Kasumi-1 (cell line): ENCODE measurements around the gene MCEMP1.

Experiments used
- DNase-seq, 2 experiments: peaks; one replicate each; lab custom pipeline; 2025; lab: John Stamatoyannopoulos, UW

Gene MCEMP1

DNA sequence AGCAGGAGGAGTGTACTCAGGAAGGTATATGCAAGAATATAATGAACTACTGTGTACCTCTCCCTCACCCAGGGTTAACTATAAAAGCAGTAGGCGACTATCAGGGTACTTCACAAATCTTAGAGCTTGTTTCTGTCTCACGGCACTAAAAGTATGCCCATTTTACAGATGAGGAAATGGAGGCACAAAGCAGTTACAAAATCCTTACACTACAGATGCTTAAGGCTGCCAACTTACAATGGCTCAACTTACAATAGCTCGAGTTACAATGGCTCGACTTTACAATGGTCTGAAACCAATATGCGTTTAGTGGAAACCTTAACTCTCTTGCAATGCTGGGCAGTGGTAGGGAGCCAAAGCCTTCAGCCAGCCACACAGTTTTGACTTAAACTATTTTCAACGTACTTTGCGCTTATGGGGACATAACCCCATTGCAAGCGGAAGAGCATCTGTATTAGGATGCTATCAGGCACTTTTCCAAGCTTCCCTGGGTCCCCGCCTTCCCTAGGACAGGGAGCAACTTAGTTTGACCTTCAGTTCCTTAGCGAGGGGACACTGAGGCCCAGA is 20.9 kb downstream of the MCEMP1 start:
- DNase-seq = no peak

DNA sequence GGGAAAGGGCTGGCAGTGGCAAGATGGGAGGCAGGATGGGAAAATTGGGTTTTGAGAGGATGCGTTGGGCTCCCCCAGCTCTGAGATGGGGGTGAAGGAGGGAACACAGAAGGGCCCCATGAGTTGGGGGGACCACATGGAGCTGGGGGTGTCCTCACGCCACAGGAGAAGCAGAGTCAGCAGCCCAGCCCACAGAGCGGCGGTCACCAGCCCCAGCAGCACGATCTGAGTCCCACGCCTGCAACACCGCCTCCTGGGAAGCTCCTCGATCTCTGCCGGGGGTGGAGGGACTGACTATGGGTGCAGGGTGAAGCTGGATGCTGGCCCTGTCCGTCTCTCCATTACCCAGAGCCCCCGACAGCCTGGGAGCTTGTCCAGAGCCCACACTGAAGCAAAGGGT is 21.7 kb downstream of the MCEMP1 start:
- no peak for DNase-seq

- DNase-seq = no peak
Observed at GRCh38 chr19:7699003-7699402, 22.1 kb downstream of the MCEMP1 start.

DNA sequence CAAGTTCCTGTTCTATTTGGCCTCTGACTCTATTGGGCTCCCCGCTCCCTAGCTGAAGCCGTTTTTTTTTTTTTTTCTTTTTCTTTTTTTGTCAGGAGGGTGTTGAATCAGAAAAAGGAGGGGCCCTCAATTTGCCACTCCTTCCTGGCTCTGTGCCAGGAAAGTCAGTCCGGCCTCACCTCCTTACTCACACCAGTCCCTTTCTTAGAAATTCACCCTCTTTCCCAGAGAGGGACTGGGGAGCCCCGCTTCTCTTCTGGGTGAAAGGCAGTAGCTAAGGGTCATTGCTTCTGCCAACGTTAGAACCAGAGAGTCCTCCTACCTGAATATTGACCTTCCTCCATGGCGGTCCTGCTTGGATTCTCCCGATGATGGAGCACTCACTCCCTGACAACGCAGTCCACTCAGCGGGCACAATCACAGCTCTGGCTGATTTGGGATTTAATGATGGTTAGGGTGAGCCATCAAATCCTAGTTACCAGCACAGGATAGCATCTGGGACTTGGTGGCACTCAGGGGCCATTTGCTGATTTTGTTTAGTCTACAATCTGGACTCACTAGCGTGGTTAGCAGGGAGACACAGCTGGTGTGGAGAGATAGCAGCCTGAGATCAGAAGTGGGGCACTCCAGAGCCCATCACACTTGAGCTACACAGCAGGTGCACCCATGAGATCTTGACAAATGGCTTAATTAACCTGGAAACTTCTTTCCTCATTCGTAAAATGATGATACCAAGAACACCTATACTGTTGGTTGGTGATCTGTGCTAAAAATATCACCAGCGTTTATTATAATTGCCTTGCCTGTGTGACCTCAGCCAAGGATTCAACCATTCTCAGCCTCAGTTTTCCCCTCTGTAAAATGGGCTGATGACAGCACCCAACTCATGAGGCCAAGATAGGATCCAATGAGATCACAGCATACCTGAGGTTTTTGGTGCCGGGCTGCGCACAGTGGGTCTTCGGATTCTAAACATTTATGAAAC is 22.8 kb downstream of the MCEMP1 start:
- no peak for DNase-seq

DNA sequence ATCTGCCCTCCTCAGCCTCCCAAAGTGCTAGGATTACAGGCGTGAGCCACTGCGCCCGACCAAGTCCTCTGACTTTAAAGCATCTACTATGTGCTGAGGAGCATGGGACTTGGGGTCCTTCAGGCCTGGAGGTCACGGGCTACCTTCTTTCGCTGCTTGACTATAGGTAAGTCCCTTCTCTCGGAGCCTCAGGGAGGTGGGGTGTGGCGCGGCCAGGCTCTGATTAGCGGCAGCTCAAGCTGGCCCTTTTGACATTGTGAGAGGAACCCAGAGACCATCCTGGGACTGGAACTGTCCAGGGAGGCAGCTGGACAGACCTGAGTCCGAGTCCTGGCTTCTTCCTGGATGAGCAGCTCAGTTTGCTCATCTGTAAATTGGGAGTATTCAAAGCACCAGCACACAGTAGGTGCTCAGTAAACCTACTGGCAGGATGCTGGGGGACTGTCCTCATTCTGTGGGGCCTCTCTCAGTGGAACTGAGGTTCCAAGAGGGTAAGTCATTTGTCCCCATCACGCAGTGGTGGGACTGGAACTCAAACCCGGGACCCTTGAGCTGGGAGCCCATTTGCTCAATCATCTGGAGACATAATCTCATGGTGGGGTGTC is 24.3 kb downstream of the MCEMP1 start:
- no peak for DNase-seq

DNA sequence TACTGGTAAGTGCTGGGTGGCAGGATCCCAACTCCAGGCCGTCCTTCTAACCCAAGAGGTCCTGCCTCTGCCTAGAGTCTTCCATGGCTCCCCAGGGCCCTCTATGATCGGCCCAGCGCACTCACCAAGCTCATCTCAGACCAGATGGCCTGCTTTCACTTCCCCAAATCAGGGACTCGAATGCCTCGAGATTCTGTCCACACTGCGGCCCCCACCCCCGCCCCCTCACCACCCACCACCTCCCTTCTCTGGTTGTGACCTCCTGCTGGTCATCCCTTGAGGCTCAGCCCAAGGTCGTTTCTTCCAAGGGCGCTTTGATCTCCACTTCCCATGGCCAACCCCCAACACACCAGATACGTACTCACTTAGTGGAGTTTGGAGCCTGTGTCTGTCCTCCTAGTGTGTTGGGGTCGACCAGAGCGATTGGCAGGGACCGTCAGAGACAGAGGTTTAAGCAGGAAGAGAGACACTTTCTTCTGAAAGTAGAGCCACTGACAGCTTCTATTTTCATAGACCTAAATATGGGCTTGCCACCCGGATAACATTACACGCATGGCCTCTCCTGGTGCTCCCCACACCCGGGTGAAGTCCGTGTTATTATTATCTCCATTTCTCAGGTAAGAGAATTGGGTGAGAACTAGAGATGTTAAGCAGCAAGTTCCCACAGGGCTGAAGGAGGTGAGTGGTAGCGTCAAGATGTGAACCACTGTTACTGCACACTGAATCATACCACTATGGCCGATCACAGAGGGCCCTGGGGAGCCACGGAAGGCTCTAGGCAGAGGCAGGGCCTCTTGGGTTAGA is 25.0 kb downstream of the MCEMP1 start, which contains the start of gene FCER2:
Gene FCER2 (minus strand): TSS at position 478 of the 804 bp plus-strand sequence. CDS start 2,371 bp downstream, outside the sequence.
- no peak for DNase-seq

DNA sequence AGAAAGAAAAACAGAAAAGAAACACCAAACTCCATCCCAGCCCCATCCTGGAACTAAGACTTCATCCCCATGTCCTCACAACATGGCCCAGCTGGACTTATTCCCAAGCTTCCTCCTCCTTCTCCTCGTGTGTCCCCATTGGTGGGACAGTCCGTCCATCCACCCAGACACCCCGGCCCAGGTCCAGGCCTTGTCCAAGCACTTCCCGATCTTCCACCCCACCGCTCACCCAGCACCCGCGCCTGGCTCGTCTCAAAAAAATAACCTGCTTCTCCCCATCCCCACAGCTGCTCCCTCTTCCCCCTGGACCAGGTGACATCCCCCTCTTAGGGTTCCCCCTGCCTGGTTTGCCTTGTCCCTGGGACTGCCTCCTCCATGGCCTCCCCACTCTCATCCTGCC is 26.4 kb downstream of the MCEMP1 start:
- no peak for DNase-seq

DNA sequence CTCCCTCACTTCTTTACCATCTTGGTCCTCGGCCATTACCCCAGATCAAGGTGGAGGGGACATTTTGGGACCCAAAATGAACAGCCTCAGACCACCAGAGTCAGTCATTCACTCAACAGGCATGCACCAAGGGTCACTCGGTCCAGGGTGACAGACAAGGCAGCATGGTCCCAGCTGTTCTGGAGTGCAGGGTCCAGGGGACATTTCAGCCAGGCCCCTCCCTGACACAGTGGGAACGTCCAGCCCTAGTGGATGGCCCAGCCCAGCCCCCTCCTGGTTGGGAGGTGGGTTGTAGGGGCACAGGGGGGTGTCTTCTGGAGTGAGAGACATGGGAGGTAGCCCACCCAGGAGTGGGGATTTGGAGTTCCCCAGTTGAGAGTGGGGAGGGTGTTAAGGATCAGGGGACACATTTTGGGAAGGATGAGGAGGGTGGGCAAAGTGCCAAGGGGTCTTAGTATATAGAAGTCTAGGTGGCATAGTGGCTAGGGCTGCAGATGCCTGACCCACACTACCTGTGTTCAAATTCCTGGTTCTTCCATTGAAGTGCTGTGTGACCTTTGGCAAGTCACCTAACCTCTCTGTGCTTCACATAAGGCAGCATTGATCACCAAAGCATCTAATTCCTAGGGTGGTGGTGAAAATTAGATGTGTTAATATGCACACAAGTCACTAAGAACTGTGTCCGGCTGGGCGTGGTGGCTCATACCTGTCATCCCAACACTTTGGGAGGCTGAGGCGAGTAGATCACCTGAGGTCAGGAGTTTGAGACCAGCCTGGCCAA is 27.6 kb downstream of the MCEMP1 start:
- no peak for DNase-seq

GRCh38 chr19:7705387-7706187 is 28.7 kb downstream of the MCEMP1 start:
- DNase-seq = peak; percentile 76 to 78

DNA sequence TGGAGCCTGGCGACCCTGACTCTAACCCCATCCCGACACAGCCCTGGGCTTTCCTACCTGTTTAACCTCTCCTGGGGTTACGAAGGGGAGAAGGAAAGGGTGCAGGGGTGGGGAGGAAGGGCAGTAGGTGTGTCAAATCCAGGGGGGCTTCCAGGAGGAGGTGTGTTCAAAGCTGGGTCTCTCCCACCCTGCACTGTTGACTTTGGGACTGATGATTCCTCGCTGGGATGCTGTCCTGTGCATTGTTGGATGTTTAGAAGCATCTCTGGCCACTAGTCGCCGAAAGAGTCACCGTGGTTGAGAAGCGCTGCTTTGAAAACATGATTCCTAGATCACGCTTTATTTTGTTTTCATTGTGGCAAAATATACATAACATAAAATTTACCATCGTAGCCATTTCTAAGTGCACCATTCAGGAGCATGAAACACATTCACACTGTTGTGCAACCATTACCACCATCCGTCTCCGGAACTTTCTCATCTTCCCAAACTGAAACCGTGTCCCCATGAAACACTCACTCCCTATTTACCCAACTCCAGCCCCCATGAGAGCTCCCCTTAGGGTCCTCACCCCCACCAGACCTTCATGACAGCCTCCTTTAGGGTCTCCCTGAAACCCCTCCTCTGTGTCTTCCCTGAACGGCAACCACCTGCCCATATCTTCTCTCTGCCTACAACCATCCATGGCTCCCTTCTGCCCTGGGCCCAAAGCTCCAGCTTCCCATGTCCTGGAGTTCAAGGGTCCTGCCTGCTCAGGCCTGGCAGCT is 29.5 kb downstream of the MCEMP1 start:
- no peak for DNase-seq

- DNase-seq = no peak
Observed at GRCh38 chr19:7706955-7707456, 30.1 kb downstream of the MCEMP1 start.

GRCh38 chr19:7709932-7710460 is 33.1 kb downstream of the MCEMP1 start:
- DNase-seq = no peak

DNA sequence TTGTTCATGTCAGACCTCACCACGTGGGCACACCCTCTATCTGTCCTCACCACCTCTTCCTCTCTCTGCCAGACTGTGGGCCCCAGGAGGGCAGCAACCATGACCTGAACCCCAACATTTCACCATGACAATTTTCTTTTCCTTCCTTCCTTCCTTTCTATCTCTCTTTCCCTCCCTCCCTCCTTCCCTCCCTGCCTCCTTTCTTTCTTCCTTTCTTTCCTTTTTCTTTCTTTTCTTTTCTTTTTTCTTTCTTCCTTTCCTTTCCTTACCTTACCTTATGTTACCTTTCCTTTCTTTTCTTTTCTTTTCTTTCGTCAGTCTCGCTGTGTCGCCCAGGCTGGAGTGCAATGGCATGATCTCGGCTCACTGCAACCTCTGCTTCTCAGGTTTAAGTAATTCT is 33.7 kb downstream of the MCEMP1 start:
- no peak for DNase-seq

GRCh38 chr19:7715671-7716070 is 38.8 kb downstream of the MCEMP1 start:
- no peak for DNase-seq

- DNase-seq = no peak
Observed at GRCh38 chr19:7716762-7717161, 39.9 kb downstream of the MCEMP1 start.

DNA sequence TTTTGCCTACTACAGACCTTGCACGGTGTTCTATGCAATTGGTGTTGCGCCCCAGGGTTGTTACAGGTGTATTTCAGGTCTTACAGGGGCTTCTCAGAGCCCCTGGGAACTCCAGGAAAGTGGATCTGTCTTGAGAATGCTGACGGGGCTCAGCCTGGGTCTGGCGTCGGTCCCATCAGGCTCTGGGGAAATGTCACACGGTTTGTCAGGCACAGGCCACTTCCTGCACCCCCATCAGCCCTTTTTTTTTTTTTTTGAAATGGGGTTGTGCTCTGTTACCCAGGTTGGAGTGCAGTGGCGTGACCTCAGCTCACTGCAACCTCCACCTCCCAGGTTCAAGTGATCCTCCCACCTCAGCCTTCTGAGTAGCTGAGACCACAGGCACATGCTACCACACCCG is 41.8 kb downstream of the MCEMP1 start:
- no peak for DNase-seq

DNA sequence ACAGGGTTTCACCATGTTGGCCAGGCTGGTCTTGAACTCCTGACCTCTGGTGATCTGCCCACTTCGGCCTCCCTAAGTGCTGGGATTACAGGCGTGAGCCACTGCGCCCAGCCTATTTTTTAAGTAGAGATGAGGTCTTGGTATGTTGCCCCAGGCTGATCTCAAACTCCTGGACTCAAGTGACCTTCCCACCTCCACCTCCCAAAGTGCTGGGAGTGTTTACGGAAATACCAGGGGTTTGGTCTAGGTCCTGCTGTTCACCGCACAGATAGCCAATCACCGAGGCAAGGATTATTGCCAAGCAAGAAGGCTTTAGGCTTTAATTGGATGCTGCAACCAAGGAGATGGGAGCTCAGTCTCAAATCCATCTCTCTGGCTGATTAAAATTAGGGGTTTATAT is 43.5 kb downstream of the MCEMP1 start:
- no peak for DNase-seq

DNA sequence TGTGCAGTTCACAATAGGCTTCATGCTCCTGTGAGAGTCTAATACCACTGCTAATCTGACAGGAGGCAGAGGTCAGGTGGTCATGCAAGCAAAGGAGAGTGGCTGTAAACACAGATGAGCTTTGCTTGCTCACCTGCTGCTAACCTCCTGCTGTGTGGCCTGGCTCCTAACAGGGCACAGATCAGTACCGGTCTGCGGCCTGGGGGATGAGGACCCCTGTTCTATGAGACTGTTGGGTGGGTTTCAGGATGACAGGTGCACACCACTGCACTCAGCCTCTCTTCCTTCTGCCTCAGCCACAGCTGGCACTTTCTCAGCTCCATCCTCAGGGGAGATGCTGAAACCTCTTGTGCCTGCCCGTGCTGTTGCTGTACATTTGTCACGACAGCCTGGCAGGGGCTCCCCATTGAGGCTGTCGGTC is 45.4 kb downstream of the MCEMP1 start:
- no peak for DNase-seq

GRCh38 chr19:7725791-7726190 is 48.9 kb downstream of the MCEMP1 start:
- no peak for DNase-seq
